ENCODE data around the gene TUBA8.
"Not testable (repeated sequence)": the region's sequence is repeated elsewhere in the genome, so short reads cannot be mapped to it uniquely, and the experiment has no call there.

DNA sequence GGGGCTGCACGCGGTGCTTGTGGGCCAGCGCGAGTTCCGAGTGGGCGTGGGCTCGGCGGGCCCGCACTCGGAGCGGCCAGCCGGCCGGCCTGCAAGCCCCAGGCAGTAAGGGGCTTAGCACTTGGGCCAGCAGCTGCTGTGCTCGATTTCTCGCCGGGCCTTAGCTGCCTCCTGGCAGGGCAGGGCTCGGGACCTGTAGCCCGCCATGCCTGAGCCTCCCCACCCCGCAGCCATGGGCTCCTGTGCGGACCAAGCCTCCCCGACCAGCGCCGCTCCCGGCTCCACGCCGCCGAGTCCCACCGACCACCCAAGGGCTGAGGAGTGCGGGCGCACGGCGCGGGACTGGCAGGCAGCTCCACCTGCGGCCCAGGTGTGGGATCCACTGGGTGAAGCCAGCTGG, 44.9 kb downstream of the TUBA8 start:
- not testable (repeated sequence) for TF ChIP-seq EP300 (IDR thresholded peaks at IDR 0.05)
- TF ChIP-seq, protein P1, sequence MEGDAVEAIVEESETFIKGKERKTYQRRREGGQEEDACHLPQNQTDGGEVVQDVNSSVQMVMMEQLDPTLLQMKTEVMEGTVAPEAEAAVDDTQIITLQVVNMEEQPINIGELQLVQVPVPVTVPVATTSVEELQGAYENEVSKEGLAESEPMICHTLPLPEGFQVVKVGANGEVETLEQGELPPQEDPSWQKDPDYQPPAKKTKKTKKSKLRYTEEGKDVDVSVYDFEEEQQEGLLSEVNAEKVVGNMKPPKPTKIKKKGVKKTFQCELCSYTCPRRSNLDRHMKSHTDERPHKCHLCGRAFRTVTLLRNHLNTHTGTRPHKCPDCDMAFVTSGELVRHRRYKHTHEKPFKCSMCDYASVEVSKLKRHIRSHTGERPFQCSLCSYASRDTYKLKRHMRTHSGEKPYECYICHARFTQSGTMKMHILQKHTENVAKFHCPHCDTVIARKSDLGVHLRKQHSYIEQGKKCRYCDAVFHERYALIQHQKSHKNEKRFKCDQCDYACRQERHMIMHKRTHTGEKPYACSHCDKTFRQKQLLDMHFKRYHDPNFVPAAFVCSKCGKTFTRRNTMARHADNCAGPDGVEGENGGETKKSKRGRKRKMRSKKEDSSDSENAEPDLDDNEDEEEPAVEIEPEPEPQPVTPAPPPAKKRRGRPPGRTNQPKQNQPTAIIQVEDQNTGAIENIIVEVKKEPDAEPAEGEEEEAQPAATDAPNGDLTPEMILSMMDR (IDR thresholded peaks at IDR 0.05): not testable (repeated sequence)
